ENCODE results near the gene TCTN3. TPM values are rescaled to one million over a fixed set of nuclear protein-coding genes. Genes with fewer than 3 reads are reported as not detected.

The TCTN3 gene, protein sequence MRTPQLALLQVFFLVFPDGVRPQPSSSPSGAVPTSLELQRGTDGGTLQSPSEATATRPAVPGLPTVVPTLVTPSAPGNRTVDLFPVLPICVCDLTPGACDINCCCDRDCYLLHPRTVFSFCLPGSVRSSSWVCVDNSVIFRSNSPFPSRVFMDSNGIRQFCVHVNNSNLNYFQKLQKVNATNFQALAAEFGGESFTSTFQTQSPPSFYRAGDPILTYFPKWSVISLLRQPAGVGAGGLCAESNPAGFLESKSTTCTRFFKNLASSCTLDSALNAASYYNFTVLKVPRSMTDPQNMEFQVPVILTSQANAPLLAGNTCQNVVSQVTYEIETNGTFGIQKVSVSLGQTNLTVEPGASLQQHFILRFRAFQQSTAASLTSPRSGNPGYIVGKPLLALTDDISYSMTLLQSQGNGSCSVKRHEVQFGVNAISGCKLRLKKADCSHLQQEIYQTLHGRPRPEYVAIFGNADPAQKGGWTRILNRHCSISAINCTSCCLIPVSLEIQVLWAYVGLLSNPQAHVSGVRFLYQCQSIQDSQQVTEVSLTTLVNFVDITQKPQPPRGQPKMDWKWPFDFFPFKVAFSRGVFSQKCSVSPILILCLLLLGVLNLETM
- 37.8 to 47.5 TPM (median 44.1 TPM) in 5 replicates for total RNA-seq (2022; extraction: Qiagen RNA extraction; ENCODE audit: low read depth)

DNA sequence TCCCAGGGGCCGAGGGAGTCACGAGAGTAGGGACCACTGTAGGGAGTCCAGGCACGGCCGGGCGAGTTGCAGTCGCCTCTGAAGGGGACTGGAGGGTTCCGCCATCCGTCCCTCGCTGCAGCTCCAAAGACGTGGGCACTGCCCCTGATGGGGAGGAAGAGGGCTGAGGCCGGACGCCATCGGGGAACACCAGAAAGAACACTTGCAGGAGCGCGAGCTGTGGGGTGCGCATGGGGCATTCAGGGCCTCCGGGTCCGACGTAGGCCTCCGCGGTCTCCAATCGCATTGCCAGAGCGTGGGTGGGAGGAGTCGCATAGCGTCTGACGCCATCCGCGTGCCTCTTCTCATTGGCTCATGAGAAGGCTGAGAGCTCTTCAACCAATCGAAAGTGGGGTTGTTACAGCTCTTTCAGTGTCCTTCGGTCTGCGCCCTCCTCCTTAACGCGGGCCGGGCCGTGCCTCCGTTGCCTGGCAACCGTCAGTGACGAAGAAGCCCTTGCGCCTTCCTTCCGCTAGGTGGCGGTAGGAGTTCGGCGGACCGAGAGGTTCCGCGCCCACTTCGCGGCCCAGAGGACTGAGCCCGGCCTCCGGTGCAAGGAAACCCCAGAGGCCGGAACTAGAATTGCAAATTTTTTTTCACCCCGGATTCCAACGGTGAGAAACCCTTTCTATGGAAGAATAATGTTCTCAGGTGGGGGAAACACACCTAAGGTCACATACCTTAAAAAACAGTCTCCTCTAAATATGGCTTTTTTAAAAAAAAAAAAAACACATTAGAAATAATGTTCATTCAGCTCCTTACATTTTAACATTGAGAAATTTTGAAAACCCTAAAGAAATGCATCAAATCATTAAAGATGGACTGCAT is at the start of gene TCTN3:
TCTN3 (minus strand) TSS at position 260 of the 867 bp plus-strand sequence; CDS start at position 232, 28 bp downstream.

DNA sequence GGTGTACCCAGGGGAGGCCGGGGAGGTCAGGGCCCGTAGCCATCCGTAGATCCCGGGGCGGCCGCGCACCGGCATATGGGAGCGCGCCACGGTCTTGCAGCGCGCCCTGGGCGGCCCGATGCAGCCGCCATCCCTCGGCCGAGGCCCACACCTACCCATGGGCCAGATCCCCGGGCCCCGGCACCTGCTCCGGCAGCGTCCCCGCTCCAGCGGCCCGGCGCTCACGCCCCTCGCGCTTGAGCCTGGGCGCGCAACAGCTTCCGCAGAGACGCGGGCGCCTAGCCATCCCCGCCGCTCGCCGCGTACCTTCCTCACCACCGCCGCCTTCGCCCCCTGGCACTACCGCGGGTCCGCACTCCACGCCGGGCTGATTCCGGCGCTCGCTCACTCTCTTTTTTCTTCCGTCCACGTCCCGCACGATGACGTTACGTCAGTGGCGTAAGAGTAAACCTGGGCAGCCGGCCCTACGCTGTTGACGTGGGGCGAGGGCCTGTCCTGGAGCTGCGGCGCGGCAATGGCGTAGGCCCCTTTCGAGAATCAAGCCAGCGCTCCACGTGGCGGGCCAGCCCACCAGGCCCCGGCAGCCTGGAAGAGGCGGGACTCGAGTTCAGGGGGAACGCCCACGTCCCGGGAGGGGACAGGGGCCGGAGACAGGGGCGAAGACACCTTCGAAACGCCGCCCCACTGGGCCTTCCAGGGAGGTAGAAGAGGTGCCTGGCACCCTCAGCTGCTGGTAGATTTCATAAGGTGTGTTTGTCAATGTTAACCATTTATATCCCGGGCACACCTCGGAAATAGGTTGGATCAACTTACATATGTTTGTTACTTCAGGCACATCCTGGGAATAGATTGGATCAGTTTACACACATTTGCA is 37.2 kb downstream of the TCTN3 start, which contains the start of gene ALDH18A1:
ALDH18A1 (minus strand) TSS at position 421 of the 874 bp plus-strand sequence. CDS start 3,334 bp downstream, outside the sequence.

Other genes with a start within 250 kb of the TCTN3 start
- 0.42 to 0.93 TPM (median 0.50 TPM) in 5 replicates for gene SORBS1, start 132.6 kb downstream of the TCTN3 start, total RNA-seq (2022; extraction: Qiagen RNA extraction; ENCODE audit: low read depth)
- gene ALDH18A1, start 37.2 kb downstream of the TCTN3 start, total RNA-seq (2022; extraction: Qiagen RNA extraction; ENCODE audit: low read depth): 46.3 to 51.7 TPM (median 47.8 TPM) in 5 replicates
- 0.05 TPM in 1 of 5 replicates, not detected in the others for gene ENTPD1, start 62.2 kb upstream of the TCTN3 start, total RNA-seq (2022; extraction: Qiagen RNA extraction; ENCODE audit: low read depth)
- gene CC2D2B, start 214.0 kb upstream of the TCTN3 start, total RNA-seq (2022; extraction: Qiagen RNA extraction; ENCODE audit: low read depth): 0.10 TPM in 1 of 5 replicates, not detected in the others

All from A549 treated with GW870086 at 1 μM for 4 hours (cell line).